Hepatocyte (in vitro differentiated cells): ENCODE results near the gene ADCY6. TPM values are rescaled to one million over a fixed set of nuclear protein-coding genes. Genes with fewer than 3 reads are reported as not detected.

Source experiments
- DNase-seq: peaks from one replicate; pipeline ENCODE4 v3.0.0-alpha.2; 2016; ENCODE audit warnings: low spot score
- H2AFZ ChIP-seq: fragments of 200-600 bp; sonication (generic); 2 replicates; pipeline ENCODE4 v1.6.0; 2016; ENCODE audit warnings: antibody characterized with exemption, mild to moderate bottlenecking
- H3K27ac ChIP-seq: fragments of 200-600 bp; sonication (generic); 2 replicates; pipeline ENCODE4 v1.5.1; 2016; ENCODE audit warnings: mild to moderate bottlenecking
- H3K27me3 ChIP-seq: fragments of 200-600 bp; sonication (generic); 2 replicates; pipeline ENCODE4 v1.6.1; 2016
- H3K36me3 ChIP-seq: fragments of 200-600 bp; sonication (generic); replicated peaks from 2 replicates; pipeline ENCODE4 v1.5.1; 2016; ENCODE audit warnings: low read depth; ENCODE audit not compliant: insufficient read depth
- H3K4me1 ChIP-seq: fragments of 200-600 bp; sonication (generic); 2 replicates; pipeline ENCODE4 v1.5.1; 2016; ENCODE audit warnings: mild to moderate bottlenecking, moderate library complexity; ENCODE audit not compliant: insufficient read depth
- H3K4me2 ChIP-seq: fragments of 200-600 bp; sonication (generic); 2 replicates; pipeline ENCODE4 v1.6.0; 2016
- H3K4me3 ChIP-seq: fragments of 200-600 bp; sonication (generic); 2 replicates; pipeline ENCODE4 v1.5.1; 2016; ENCODE audit warnings: mild to moderate bottlenecking
- H3K79me2 ChIP-seq: fragments of 200-600 bp; sonication (generic); 2 replicates; pipeline ENCODE4 v1.6.0; 2017; ENCODE audit warnings: mild to moderate bottlenecking
- H3K9me2 ChIP-seq: fragments of 200-600 bp; sonication (generic); replicated peaks from 2 replicates; pipeline ENCODE4 v1.6.0; 2017; ENCODE audit warnings: mild to moderate bottlenecking; ENCODE audit not compliant: insufficient read depth
- H3K9me3 ChIP-seq: fragments of 200-600 bp; sonication (generic); 2 replicates; pipeline ENCODE4 v1.5.1; 2016; ENCODE audit warnings: low read depth, mild to moderate bottlenecking
- H4K20me1 ChIP-seq: fragments of 200-600 bp; sonication (generic); 2 replicates; pipeline ENCODE4 v1.6.0; 2016; ENCODE audit warnings: mild to moderate bottlenecking; ENCODE audit not compliant: insufficient read depth, poor library complexity, severe bottlenecking
- EZH2 ChIP-seq: fragments of 200-600 bp; sonication (generic); IDR thresholded peaks from 2 replicates; pipeline ENCODE4 v1.6.1; 2016; ENCODE audit warnings: antibody characterized with exemption, mild to moderate bottlenecking, borderline replicate concordance
- EZH2phosphoT487 ChIP-seq: fragments of 200-600 bp; sonication (generic); IDR thresholded peaks from one replicate; pipeline ENCODE4 v1.6.1; 2018; ENCODE audit warnings: antibody characterized with exemption, mild to moderate bottlenecking, low read depth, moderate library complexity; ENCODE audit not compliant: unreplicated experiment, severe bottlenecking
- WGBS: methylation state at CpG from one replicate; pipeline ENCODE4 v1.1.6; 2016; ENCODE audit warnings: low lambda C conversion rate; ENCODE audit errors: missing lambda C conversion rate; 5-methylcytosine and 5-hydroxymethylcytosine counted together
- polyA plus RNA-seq: library from polyadenylated mRNA; unstranded; fragments of >200 nt; fragmentation: Nextera tagmentation; extraction: Ambion mirVana; gene quantifications from 2 replicates; pipeline ENCODE4 v1.2.1, GENCODE V29; 2016
- total RNA-seq: library from RNA; depleted of rRNA; stranded (reverse); fragments of >200 nt; gene quantifications from 2 replicates; pipeline ENCODE4 v1.2.3, GENCODE V29; 2014
- TF ChIP-seq, protein P1 (sequence below): fragments of 200-600 bp; sonication (generic); IDR thresholded peaks from 2 replicates; pipeline ENCODE4 v1.5.1; 2016; ENCODE audit warnings: antibody characterized with exemption, mild to moderate bottlenecking; ENCODE audit not compliant: poor library complexity

The ADCY6 gene
- total and polyA plus RNA-seq, 2 experiments from 2014 or later = 22.7 to 37.7 TPM

DNA sequence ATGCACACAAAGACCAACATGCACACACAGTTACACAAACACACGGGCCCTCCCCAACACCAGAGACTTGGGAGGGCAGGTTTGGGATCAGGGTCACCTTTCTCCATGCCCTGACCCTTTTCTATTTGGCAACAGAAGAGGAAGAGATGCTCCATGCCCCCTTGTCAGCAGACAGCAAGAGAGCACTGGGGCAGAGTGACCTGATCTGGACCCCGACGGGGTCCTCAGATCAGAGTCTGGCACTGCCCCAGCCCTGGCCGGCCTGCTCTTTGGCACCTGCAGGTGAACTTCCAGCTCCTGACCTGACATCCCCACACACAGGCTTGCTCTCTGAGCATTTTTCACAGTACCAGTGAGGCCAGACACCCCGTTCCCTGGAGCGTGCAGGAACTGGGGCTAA is 21.4 kb downstream of the ADCY6 start:
- Histone ChIP-seq H3K27me3 (no peaks in the 10 kb centered on the region), H3K4me3 (no peak overlapping the region), H3K4me1 (no peaks in the 10 kb centered on the region), H3K9me3 (no peaks in the 10 kb centered on the region), H3K4me2 (no peak overlapping the region), H4K20me1 (no peaks in the 10 kb centered on the region), H3K27ac (no peak overlapping the region), H3K36me3 (no peaks in the 10 kb centered on the region), H3K79me2 (no peaks in the 10 kb centered on the region), H2AFZ (no peak overlapping the region), H3K9me2 (no peaks in the 10 kb centered on the region)
- TF ChIP-seq EZH2 (no peak), EZH2phosphoT487 (no peak)
- TF ChIP-seq, protein P1, sequence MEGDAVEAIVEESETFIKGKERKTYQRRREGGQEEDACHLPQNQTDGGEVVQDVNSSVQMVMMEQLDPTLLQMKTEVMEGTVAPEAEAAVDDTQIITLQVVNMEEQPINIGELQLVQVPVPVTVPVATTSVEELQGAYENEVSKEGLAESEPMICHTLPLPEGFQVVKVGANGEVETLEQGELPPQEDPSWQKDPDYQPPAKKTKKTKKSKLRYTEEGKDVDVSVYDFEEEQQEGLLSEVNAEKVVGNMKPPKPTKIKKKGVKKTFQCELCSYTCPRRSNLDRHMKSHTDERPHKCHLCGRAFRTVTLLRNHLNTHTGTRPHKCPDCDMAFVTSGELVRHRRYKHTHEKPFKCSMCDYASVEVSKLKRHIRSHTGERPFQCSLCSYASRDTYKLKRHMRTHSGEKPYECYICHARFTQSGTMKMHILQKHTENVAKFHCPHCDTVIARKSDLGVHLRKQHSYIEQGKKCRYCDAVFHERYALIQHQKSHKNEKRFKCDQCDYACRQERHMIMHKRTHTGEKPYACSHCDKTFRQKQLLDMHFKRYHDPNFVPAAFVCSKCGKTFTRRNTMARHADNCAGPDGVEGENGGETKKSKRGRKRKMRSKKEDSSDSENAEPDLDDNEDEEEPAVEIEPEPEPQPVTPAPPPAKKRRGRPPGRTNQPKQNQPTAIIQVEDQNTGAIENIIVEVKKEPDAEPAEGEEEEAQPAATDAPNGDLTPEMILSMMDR = no peak
- DNase-seq = no peak
- WGBS = 96% methylated on average over 6 of the region's 6 CpGs

DNA sequence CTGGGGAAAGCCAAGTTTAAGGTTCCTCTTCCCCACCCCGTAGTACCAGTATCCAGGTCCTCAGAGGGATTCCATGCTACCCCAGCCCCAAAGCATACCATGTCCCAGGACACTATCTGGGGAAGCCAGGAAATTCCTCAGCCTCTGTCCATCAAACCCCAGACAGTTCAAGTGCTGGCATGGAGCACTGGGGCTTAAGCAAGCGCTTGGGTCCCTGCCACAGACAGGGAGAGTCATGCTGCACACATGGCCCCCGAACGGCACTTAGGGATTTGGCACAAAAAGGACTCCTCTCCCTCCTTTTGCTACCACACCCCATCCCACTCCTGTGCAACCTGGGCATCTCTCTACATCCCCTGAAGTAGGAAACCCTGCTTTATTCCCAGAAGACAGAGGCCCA is 21.8 kb downstream of the ADCY6 start:
- H2AFZ ChIP-seq = no peak overlapping the region
- TF ChIP-seq EZH2phosphoT487 (no peak), EZH2 (no peak)
- TF ChIP-seq, protein P1 = no peak
- no peaks in the 10 kb centered on the region for H3K27me3 ChIP-seq
- H3K4me3 ChIP-seq = no peak overlapping the region
- no peaks in the 10 kb centered on the region for H3K79me2 ChIP-seq
- 86% methylated on average over 4 of the region's 4 CpGs for WGBS
- H3K9me3 ChIP-seq = no peaks in the 10 kb centered on the region
- H3K9me2 ChIP-seq = no peaks in the 10 kb centered on the region
- no peak overlapping the region for H3K4me2 ChIP-seq
- DNase-seq = no peak
- no peak overlapping the region for H3K27ac ChIP-seq
- no peaks in the 10 kb centered on the region for H3K4me1 ChIP-seq
- no peaks in the 10 kb centered on the region for H4K20me1 ChIP-seq
- no peaks in the 10 kb centered on the region for H3K36me3 ChIP-seq

GRCh38 chr12:48765753-48766162 is 23.1 kb downstream of the ADCY6 start:
- H3K4me3 ChIP-seq = no peak overlapping the region
- H3K4me2 ChIP-seq = no peak overlapping the region
- no peaks in the 10 kb centered on the region for H3K27me3 ChIP-seq
- no peaks in the 10 kb centered on the region for H3K36me3 ChIP-seq
- no peaks in the 10 kb centered on the region for H3K9me2 ChIP-seq
- no peak overlapping the region for H2AFZ ChIP-seq
- H3K4me1 ChIP-seq = no peaks in the 10 kb centered on the region
- no peaks in the 10 kb centered on the region for H3K79me2 ChIP-seq
- 70% methylated on average over 5 of the region's 5 CpGs for WGBS
- H3K9me3 ChIP-seq = no peaks in the 10 kb centered on the region
- no peak for DNase-seq
- no peak overlapping the region for H3K27ac ChIP-seq
- no peak for TF ChIP-seq EZH2
- TF ChIP-seq, protein P1 = no peak
- TF ChIP-seq EZH2phosphoT487 = no peak
- no peaks in the 10 kb centered on the region for H4K20me1 ChIP-seq

DNA sequence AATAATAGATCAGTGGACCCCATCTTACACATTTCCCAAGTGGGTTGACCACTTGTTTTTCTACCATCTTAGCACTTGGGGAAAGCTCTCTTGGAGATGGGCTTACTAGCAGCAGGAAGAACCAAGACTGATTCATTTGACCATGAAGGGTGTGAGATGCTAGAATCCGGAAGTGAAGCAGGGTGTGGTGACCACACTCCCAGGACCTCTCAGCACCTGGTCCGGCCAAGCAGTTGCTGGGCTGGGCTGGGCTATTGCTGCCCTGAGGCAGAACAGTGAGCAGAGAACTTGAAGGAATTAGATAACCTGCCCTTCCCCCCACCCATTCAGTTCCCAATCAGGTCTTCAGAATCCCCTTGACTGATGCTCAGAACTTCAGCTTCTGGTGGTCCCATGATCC is 24.4 kb downstream of the ADCY6 start:
- Histone ChIP-seq H3K27ac (no peak overlapping the region), H4K20me1 (no peaks in the 10 kb centered on the region), H3K36me3 (no peaks in the 10 kb centered on the region), H3K9me3 (no peaks in the 10 kb centered on the region), H3K4me1 (no peaks in the 10 kb centered on the region), H3K9me2 (no peaks in the 10 kb centered on the region), H3K79me2 (no peaks in the 10 kb centered on the region), H2AFZ (no peak overlapping the region), H3K27me3 (no peaks in the 10 kb centered on the region), H3K4me2 (no peak overlapping the region), H3K4me3 (no peak overlapping the region)
- WGBS = 77% methylated on average over 2 of the region's 2 CpGs
- TF ChIP-seq EZH2 (no peak), EZH2phosphoT487 (no peak)
- TF ChIP-seq, protein P1 = no peak
- no peak for DNase-seq
